ENCODE results near the gene CHI3L1.
A peak's percentile ranks its signal among the peaks of the same experiment; 100 is the strongest.
"Not testable (repeated sequence)": the region's sequence is repeated elsewhere in the genome, so short reads cannot be mapped to it uniquely, and the experiment has no call there.

CHI3L1 gene

DNA sequence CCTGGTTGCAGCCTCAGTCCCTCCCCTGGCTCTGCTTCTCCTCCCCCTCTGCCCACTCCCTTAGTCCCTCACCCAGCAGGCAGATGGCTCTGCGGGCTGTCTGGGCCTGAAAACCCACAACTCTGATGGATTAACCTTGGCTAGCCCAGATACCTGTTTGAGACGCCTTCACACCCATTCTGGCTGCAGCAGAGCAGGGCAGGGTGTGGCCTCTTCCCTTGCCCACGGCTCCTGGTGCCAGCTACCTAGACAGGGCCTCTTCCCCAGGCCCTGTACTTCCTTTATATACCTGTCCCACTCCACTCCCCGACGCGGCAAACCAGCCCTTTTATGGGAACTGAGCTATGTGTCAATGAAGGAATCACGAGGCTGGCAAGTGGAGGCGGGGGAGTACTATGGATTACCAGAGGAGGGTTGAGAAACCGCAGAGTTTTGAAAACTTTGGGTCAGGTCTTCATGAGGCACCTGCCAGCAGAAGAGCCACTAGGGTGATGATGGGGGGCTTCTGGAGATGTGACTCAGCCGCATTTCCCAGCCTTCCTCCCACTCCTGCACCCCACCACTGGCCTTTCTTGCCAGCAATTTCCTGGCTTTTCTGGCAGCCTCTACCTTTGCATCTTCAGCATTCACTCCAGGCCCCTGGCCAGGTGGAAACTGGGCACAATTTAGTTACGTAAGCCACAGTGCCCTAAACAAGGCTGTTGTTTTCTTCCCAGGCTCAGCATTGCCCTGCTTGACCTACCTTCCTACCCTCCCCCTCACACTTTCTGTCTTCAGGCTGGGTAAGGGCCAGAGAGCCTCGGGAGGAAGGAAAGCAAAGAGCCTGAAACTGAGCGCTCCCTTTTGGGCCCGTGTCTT is at the start of gene CHI3L1:
Gene CHI3L1, minus strand, starts transcription at position 259 of the 858 bp plus-strand sequence. Its CDS starts 81 bp downstream, at position 178.
- DNase-seq (ENCODE audit: low read depth): no peak

DNA sequence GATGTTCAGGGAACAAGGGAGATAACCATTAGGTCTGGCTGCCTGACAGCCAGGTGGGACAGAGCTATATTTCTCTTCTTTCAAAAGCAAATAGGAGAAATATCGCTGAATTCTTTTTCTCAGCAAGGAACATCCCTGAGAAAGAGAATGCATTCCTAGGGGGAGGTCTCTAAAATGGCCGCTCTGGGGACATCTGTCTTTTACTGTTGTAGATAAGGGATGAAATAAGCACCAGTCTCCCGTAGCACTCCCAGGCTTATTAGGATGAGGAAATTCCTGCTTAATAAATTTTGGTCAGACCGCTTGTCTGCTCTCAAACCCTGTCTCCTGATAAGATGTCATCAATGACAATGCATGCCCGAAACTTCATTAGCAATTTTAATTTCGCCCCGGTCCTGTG is 48.4 kb upstream of the CHI3L1 start:
- DNase-seq (ENCODE audit: low read depth): not testable (repeated sequence)

DNA sequence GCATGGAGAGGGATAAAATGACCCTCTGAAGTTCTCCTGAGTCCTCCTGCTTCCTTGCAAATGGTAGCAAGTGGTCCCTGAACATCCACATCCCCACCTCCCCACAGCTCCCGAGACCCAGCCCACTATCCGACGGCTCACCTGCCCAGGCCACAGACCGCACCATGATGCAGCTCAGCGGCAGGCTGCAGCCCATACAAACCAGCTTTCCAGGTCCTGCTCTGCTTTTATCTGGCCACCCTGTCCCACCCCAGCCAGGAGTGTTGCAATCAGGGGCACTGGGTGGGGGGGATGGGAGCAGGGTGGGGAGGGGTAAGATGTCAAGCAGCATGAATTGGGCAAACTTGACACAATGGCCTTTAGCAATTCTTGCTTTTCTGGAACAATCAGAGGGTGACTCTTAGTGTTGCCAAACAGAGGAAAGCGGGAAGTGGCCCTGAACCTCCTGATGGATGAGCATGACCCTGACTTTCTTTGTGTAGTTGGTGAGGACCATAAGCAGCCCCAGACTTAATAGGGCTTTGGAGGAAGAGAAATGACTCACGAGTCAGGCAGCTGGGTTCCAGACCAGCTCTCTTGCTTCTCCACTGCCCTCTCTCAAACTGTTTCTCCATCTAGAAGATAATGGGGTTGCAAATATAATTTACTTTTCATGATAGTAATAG is 43.1 kb upstream of the CHI3L1 start, which contains the start of gene CHIT1:
Gene CHIT1, minus strand, starts transcription at position 203 of the 665 bp plus-strand sequence. Its CDS starts 37 bp downstream, at position 166.
- DNase-seq (ENCODE audit: low read depth): no peak

GRCh38 chr1:203228670-203229069 is 42.2 kb upstream of the CHI3L1 start:
- no peak for DNase-seq (ENCODE audit: low read depth)

DNA sequence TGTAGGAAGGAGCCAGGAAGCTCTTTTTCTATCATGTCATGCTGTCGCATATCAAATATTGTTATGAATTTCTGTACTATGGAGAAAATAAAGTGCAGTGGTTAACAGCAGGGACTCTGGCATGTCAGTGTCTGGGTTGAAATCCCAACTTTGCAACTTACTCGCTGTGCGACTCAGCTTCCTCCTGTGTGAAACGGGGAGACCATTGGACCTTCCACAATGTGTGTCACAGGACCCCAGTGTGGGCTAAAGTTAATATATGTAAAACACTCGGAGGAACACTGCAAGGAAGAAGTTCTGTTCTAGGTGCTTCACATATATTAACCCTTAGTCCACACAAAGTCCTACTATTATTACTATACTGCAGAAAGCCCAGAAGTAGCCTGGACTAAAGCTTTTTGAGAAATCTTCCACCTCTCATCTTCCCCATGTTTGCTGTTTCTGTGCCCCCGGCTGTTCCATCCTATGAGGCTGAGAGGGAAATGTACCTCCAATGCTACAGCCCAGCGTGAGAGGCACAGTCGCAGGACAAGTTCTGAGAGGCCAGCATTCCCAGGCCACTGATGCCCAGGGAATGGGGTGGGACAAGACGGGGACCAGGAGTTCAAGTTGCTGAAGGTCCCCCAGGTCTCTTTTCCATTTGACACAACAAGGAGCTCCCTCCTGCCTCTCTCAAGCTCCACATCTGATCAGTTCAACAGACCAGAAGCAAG is 41.0 kb upstream of the CHI3L1 start:
- no peak for DNase-seq (ENCODE audit: low read depth)

- DNase-seq (ENCODE audit: low read depth): no peak
These were observed 38.6 kb upstream of the CHI3L1 start for GRCh38 chr1:203225071-203225470.

GRCh38 chr1:203223012-203223775 is 36.7 kb upstream of the CHI3L1 start:
- no peak for DNase-seq (ENCODE audit: low read depth)

GRCh38 chr1:203219934-203220333 is 33.4 kb upstream of the CHI3L1 start:
- DNase-seq (ENCODE audit: low read depth): no peak

GRCh38 chr1:203219171-203219570 is 32.7 kb upstream of the CHI3L1 start:
- no peak for DNase-seq (ENCODE audit: low read depth)

GRCh38 chr1:203217668-203218067 is 31.2 kb upstream of the CHI3L1 start:
- DNase-seq (ENCODE audit: low read depth): no peak

GRCh38 chr1:203217139-203217655 is 30.7 kb upstream of the CHI3L1 start:
- DNase-seq (ENCODE audit: low read depth): no peak

GRCh38 chr1:203216274-203217138 is 30.0 kb upstream of the CHI3L1 start:
- peak; percentile 28 for DNase-seq (ENCODE audit: low read depth)

GRCh38 chr1:203215573-203215972 is 29.1 kb upstream of the CHI3L1 start:
- DNase-seq (ENCODE audit: low read depth): no peak

GRCh38 chr1:203214871-203215270 is 28.4 kb upstream of the CHI3L1 start:
- no peak for DNase-seq (ENCODE audit: low read depth)

- no peak for DNase-seq (ENCODE audit: low read depth)
These were observed 26.6 kb upstream of the CHI3L1 start for GRCh38 chr1:203213126-203213525.

- no peak for DNase-seq (ENCODE audit: low read depth)
These were observed 25.3 kb upstream of the CHI3L1 start for GRCh38 chr1:203211812-203212211.

GRCh38 chr1:203210988-203211387 is 24.5 kb upstream of the CHI3L1 start:
- DNase-seq (ENCODE audit: low read depth): no peak

GRCh38 chr1:203210350-203210749 is 23.8 kb upstream of the CHI3L1 start:
- no peak for DNase-seq (ENCODE audit: low read depth)

DNA sequence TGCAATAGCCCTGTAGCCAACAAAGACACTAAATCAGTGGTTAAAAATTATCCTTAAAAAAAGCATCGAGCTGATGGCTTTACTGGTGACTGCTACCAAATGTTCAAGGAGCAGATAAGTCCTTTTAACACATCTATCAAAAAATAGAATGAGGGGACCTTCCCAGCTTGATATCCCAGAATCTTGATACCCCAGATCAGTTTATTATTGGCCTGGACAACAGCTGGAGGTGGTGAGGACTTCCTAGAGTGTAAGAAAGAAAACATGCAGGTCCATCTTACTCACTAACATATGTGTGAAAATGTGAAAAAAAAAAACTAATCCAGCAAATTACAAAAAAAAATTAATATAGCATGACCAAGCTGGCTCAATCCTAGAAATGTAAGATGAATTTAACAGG is 21.7 kb upstream of the CHI3L1 start:
- no peak for DNase-seq (ENCODE audit: low read depth)

- DNase-seq (ENCODE audit: low read depth): no peak
These were observed 21.2 kb upstream of the CHI3L1 start for GRCh38 chr1:203207751-203208150.
